SU-DHL-6 (cell line): Measurements from ENCODE around the gene TTBK1.

ENCODE experiments used
- CTCF ChIP-seq: fragments of 200-600 bp; sonication (generic); IDR thresholded peaks from one replicate; pipeline ENCODE4 v1.5.1; 2017; ENCODE audit warnings: antibody characterized with exemption, mild to moderate bottlenecking, low read length, moderate library complexity; ENCODE audit not compliant: insufficient read depth, poor library complexity, severe bottlenecking
- EZH2phosphoT487 ChIP-seq: fragments of 200-600 bp; sonication (generic), shearing (Covaris generic); conservative IDR thresholded peaks from 2 replicates; pipeline ENCODE4 v1.6.1; 2018; ENCODE audit warnings: mild to moderate bottlenecking, antibody characterized with exemption, low read length, moderate library complexity, mixed read lengths

- TF ChIP-seq CTCF (no peak), EZH2phosphoT487 (no peak)
Measured at GRCh38 chr6:43296780-43297497, 53.7 kb downstream of the TTBK1 start.
